ENCODE measurements around the gene SOS1. TPM values are rescaled to one million over a fixed set of nuclear protein-coding genes. Genes with fewer than 3 reads are reported as not detected.

SOS1 gene
- total RNA-seq, 1 experiment from 2014 or later = 8.4 TPM

GRCh38 chr2:38968021-38968420, 152.8 kb downstream of the SOS1 start:
- no peak for DNase-seq
- H3K4me3 ChIP-seq (ENCODE audit: insufficient read depth, low read depth, low read length) = no peak overlapping the region

GRCh38 chr2:38966678-38967077, 154.2 kb downstream of the SOS1 start:
- peak; percentile 26 for DNase-seq
- H3K4me3 ChIP-seq (ENCODE audit: insufficient read depth, low read depth, low read length) = no peak overlapping the region
- no peaks in the 10 kb centered on the region for H3K27me3 ChIP-seq (ENCODE audit: control insufficient read depth, insufficient read depth, low read length)
- no peaks in the 10 kb centered on the region for H3K36me3 ChIP-seq (replicated peaks; ENCODE audit: control insufficient read depth, insufficient read depth, low read length)

More at GRCh38 chr2:38968021-38968420, 152.8 kb downstream of the SOS1 start:
- H3K36me3 ChIP-seq (replicated peaks; ENCODE audit: control insufficient read depth, insufficient read depth, low read length) = no peaks in the 10 kb centered on the region
- H3K27me3 ChIP-seq (ENCODE audit: control insufficient read depth, insufficient read depth, low read length) = no peaks in the 10 kb centered on the region

GRCh38 chr2:38966006-38966405, 154.8 kb downstream of the SOS1 start:
- no peak for DNase-seq
- Histone ChIP-seq H3K27me3 (ENCODE audit: control insufficient read depth, insufficient read depth, low read length) (no peaks in the 10 kb centered on the region; the same call in 1 of the 2 replicates), H3K36me3 (replicated peaks; ENCODE audit: control insufficient read depth, insufficient read depth, low read length) (no peaks in the 10 kb centered on the region), H3K4me3 (ENCODE audit: insufficient read depth, low read depth, low read length) (no peak overlapping the region)

- DNase-seq = no peak
- H3K4me3 ChIP-seq (ENCODE audit: insufficient read depth, low read depth, low read length) = peak overlapping the region; percentile 2; the same call in 1 of the 2 replicates
- no peaks in the 10 kb centered on the region; the same call in 1 of the 2 replicates for H3K27me3 ChIP-seq (ENCODE audit: control insufficient read depth, insufficient read depth, low read length)
- no peaks in the 10 kb centered on the region for H3K36me3 ChIP-seq (replicated peaks; ENCODE audit: control insufficient read depth, insufficient read depth, low read length)
These were observed 160.1 kb downstream of the SOS1 start for GRCh38 chr2:38960609-38961320.

GRCh38 chr2:38959938-38960608, 160.8 kb downstream of the SOS1 start:
- Histone ChIP-seq H3K36me3 (replicated peaks; ENCODE audit: control insufficient read depth, insufficient read depth, low read length) (no peaks in the 10 kb centered on the region), H3K4me3 (ENCODE audit: insufficient read depth, low read depth, low read length) (peak overlapping the region; percentile 6; the same call in 1 of the 2 replicates), H3K27me3 (ENCODE audit: control insufficient read depth, insufficient read depth, low read length) (no peaks in the 10 kb centered on the region; the same call in 1 of the 2 replicates)
- peak; percentile 68 for DNase-seq

- H3K4me3 ChIP-seq (ENCODE audit: insufficient read depth, low read depth, low read length) = no peak overlapping the region
- DNase-seq = no peak
- H3K36me3 ChIP-seq (replicated peaks; ENCODE audit: control insufficient read depth, insufficient read depth, low read length) = no peaks in the 10 kb centered on the region
These were observed 161.4 kb downstream of the SOS1 start for GRCh38 chr2:38959466-38959865.

GRCh38 chr2:38957972-38958371, 162.9 kb downstream of the SOS1 start:
- no peaks in the 10 kb centered on the region; the same call in 1 of the 2 replicates for H3K27me3 ChIP-seq (ENCODE audit: control insufficient read depth, insufficient read depth, low read length)
- no peak for DNase-seq

More at GRCh38 chr2:38959466-38959865, 161.4 kb downstream of the SOS1 start:
- no peaks in the 10 kb centered on the region; the same call in 1 of the 2 replicates for H3K27me3 ChIP-seq (ENCODE audit: control insufficient read depth, insufficient read depth, low read length)

GRCh38 chr2:38951766-38952165, 169.1 kb downstream of the SOS1 start:
- no peaks in the 10 kb centered on the region for H3K36me3 ChIP-seq (replicated peaks; ENCODE audit: control insufficient read depth, insufficient read depth, low read length)
- DNase-seq = no peak
- H3K27me3 ChIP-seq (ENCODE audit: control insufficient read depth, insufficient read depth, low read length) = no peaks in the 10 kb centered on the region
- H3K4me3 ChIP-seq (ENCODE audit: insufficient read depth, low read depth, low read length) = no peak overlapping the region

More at GRCh38 chr2:38957972-38958371, 162.9 kb downstream of the SOS1 start:
- no peak overlapping the region for H3K4me3 ChIP-seq (ENCODE audit: insufficient read depth, low read depth, low read length)
- H3K36me3 ChIP-seq (replicated peaks; ENCODE audit: control insufficient read depth, insufficient read depth, low read length) = no peaks in the 10 kb centered on the region

GRCh38 chr2:38948995-38949394, 171.9 kb downstream of the SOS1 start:
- no peak for DNase-seq
- Histone ChIP-seq H3K4me3 (ENCODE audit: insufficient read depth, low read depth, low read length) (no peak overlapping the region), H3K36me3 (replicated peaks; ENCODE audit: control insufficient read depth, insufficient read depth, low read length) (no peaks in the 10 kb centered on the region), H3K27me3 (ENCODE audit: control insufficient read depth, insufficient read depth, low read length) (no peaks in the 10 kb centered on the region)

- H3K27me3 ChIP-seq (ENCODE audit: control insufficient read depth, insufficient read depth, low read length) = no peaks in the 10 kb centered on the region
- no peaks in the 10 kb centered on the region for H3K36me3 ChIP-seq (replicated peaks; ENCODE audit: control insufficient read depth, insufficient read depth, low read length)
- no peak for DNase-seq
- no peak overlapping the region for H3K4me3 ChIP-seq (ENCODE audit: insufficient read depth, low read depth, low read length)
These were observed 172.4 kb downstream of the SOS1 start for GRCh38 chr2:38948387-38948882.

- peak; percentile 71 for DNase-seq
- H3K36me3 ChIP-seq (replicated peaks; ENCODE audit: control insufficient read depth, insufficient read depth, low read length) = no peaks in the 10 kb centered on the region
- no peak overlapping the region for H3K4me3 ChIP-seq (ENCODE audit: insufficient read depth, low read depth, low read length)
- no peaks in the 10 kb centered on the region for H3K27me3 ChIP-seq (ENCODE audit: control insufficient read depth, insufficient read depth, low read length)
These were observed 173.3 kb downstream of the SOS1 start for GRCh38 chr2:38947241-38948239.

- no peak overlapping the region for H3K4me3 ChIP-seq (ENCODE audit: insufficient read depth, low read depth, low read length)
- no peak for DNase-seq
- H3K27me3 ChIP-seq (ENCODE audit: control insufficient read depth, insufficient read depth, low read length) = no peaks in the 10 kb centered on the region
- H3K36me3 ChIP-seq (replicated peaks; ENCODE audit: control insufficient read depth, insufficient read depth, low read length) = no peaks in the 10 kb centered on the region
These were observed 174.9 kb downstream of the SOS1 start for GRCh38 chr2:38945911-38946310.

- no peak for DNase-seq
- H3K36me3 ChIP-seq (replicated peaks; ENCODE audit: control insufficient read depth, insufficient read depth, low read length) = no peaks in the 10 kb centered on the region
- no peak overlapping the region for H3K4me3 ChIP-seq (ENCODE audit: insufficient read depth, low read depth, low read length)
- no peaks in the 10 kb centered on the region for H3K27me3 ChIP-seq (ENCODE audit: control insufficient read depth, insufficient read depth, low read length)
These were observed 175.5 kb downstream of the SOS1 start for GRCh38 chr2:38945372-38945771.

- DNase-seq = no peak
- Histone ChIP-seq H3K4me3 (ENCODE audit: insufficient read depth, low read depth, low read length) (no peak overlapping the region), H3K27me3 (ENCODE audit: control insufficient read depth, insufficient read depth, low read length) (no peaks in the 10 kb centered on the region), H3K36me3 (replicated peaks; ENCODE audit: control insufficient read depth, insufficient read depth, low read length) (no peaks in the 10 kb centered on the region)
These were observed 177.1 kb downstream of the SOS1 start for GRCh38 chr2:38943784-38944183.
